ENCODE measurements around the gene ZNF613. TPM values are rescaled to one million over a fixed set of nuclear protein-coding genes. Genes with fewer than 3 reads are reported as not detected.
"Not testable (repeated sequence)": the region's sequence is repeated elsewhere in the genome, so short reads cannot be mapped to it uniquely, and the experiment has no call there.

The ZNF613 gene
- total RNA-seq, 1 donor from 2014 or later, result 5.7 TPM

DNA sequence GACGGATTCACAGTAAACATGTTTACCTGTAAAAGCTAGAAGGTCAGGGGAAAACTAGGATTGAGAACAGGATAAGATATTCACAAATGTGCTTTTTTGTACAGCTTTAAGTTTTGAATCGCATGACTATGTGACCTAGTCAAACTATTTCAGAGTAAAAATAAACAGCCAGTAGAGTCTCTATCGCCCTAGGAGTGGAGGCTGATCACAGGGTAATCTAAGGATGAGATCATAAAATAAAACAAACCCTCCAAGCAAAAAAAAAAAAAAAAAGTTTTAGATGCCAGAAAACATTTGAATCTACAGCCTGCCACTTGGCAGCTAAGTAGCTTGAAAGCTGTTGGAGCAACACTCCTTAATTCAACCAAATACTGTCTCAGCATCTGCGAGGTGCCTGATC is 32.5 kb downstream of the ZNF613 start:
- TF ChIP-seq, protein P1, sequence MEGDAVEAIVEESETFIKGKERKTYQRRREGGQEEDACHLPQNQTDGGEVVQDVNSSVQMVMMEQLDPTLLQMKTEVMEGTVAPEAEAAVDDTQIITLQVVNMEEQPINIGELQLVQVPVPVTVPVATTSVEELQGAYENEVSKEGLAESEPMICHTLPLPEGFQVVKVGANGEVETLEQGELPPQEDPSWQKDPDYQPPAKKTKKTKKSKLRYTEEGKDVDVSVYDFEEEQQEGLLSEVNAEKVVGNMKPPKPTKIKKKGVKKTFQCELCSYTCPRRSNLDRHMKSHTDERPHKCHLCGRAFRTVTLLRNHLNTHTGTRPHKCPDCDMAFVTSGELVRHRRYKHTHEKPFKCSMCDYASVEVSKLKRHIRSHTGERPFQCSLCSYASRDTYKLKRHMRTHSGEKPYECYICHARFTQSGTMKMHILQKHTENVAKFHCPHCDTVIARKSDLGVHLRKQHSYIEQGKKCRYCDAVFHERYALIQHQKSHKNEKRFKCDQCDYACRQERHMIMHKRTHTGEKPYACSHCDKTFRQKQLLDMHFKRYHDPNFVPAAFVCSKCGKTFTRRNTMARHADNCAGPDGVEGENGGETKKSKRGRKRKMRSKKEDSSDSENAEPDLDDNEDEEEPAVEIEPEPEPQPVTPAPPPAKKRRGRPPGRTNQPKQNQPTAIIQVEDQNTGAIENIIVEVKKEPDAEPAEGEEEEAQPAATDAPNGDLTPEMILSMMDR (IDR thresholded peaks at IDR 0.05; ENCODE audit: unreplicated experiment), result no peak
- Mint-ChIP-seq H3K4me1 (peaks cover 9% of the 10 kb centered on the region), H3K9me3 (peaks cover 72% of the 10 kb centered on the region), H3K27ac (no peak overlapping the region), H3K4me3 (no peak overlapping the region), H3K36me3 (peaks cover 48% of the 10 kb centered on the region), H3K27me3 (ENCODE audit: low read depth) (no peaks in the 10 kb centered on the region)
- DNase-seq (ENCODE audit: low spot score in 2 of 2, unreplicated experiment in 2 of 2), result no peak

DNA sequence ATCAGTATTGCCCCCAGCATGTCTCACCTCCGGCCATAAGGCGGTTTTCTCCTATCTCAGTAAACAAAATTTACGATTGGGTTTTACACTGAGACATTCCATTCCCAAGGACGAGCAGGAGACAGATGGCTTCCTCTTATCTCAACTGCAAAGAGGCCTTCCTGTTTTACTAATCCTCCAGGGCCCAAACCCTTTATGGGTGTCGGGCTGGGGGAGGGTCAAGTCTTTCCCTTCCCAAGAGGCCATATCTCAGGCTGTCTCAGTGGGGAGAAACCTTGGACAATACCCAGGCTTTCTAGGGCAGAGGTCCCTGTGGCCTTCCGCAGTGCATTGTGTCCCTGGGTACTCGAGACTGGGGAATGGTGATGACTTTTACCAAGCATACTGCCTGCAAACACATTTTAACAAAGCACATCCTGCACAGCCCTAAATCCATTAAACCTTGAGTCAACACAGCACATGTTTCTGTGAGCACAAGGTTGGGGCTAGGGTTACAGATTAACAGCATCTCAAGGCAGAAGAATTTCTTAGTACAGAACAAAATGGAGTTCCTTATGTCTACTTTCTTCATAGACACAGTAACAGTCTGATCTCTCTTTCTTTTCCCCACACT is 33.5 kb downstream of the ZNF613 start:
- peak overlapping the region; percentile 13 for H3K27ac Mint-ChIP-seq
- H3K9me3 Mint-ChIP-seq, result peaks cover 74% of the 10 kb centered on the region
- H3K4me3 Mint-ChIP-seq; DNase-seq (ENCODE audit: low spot score in 2 of 2, unreplicated experiment in 2 of 2); H3K4me1 Mint-ChIP-seq; H3K27me3 Mint-ChIP-seq (ENCODE audit: low read depth): not testable (repeated sequence)
- peaks cover 57% of the 10 kb centered on the region for H3K36me3 Mint-ChIP-seq

DNA sequence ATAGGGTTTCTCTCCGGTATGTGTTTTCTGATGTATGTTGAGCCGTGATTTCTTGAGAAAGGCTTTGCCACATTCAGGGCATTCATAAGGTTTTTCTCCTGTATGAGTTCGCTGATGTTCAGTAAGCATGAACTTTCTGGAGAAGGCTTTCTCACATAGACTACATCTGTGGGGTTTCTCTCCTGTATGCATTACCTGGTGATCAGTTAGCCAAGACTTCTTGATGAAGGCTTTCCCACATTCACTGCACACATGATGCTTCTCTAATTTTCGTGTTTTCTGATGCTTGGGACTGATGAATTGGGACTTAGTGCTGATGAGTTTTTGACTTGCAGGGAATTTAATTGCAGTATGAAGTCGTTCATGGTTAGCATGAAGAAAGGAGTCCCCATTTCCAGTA is 38.3 kb downstream of the ZNF613 start:
- peaks cover 72% of the 10 kb centered on the region for H3K9me3 Mint-ChIP-seq
- H3K27ac Mint-ChIP-seq, result no peak overlapping the region

DNA sequence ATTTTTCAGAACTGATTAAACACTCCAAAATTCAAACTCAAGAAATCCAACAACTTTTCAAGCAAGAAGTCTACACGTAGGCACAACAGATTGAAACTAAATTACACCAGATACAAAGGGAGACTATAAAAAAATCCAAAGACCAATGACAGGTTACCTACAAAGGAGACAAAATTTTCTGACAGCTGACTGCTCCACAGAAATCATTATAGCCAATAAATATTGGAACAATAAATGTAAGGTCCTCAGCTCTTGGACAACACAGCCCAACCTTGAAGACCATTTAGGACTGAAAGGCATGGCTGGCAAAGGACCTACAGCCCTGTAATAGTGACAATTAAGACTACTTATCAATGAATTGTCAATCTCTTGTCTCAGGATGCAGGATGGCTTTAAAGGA is 43.4 kb downstream of the ZNF613 start:
- TF ChIP-seq, protein P1 (IDR thresholded peaks at IDR 0.05; ENCODE audit: unreplicated experiment), result no peak
- H3K4me3 Mint-ChIP-seq, result no peak overlapping the region
- H3K27me3 Mint-ChIP-seq (ENCODE audit: low read depth), result no peaks in the 10 kb centered on the region
- H3K36me3 Mint-ChIP-seq, result peaks cover 78% of the 10 kb centered on the region
- no peak overlapping the region for H3K27ac Mint-ChIP-seq
- peaks cover 67% of the 10 kb centered on the region for H3K9me3 Mint-ChIP-seq
- DNase-seq (ENCODE audit: low spot score in 2 of 2, unreplicated experiment in 2 of 2), result no peak
- no peaks in the 10 kb centered on the region for H3K4me1 Mint-ChIP-seq

More for the DNA sequence above, 38.3 kb downstream of the ZNF613 start:
- Mint-ChIP-seq H3K4me1 (peaks cover 6% of the 10 kb centered on the region), H3K27me3 (ENCODE audit: low read depth) (no peaks in the 10 kb centered on the region), H3K36me3 (peaks cover 80% of the 10 kb centered on the region), H3K4me3 (no peak overlapping the region)
- TF ChIP-seq, protein P1 (IDR thresholded peaks at IDR 0.05; ENCODE audit: unreplicated experiment), result no peak
- no peak for DNase-seq (ENCODE audit: low spot score in 2 of 2, unreplicated experiment in 2 of 2)

DNA sequence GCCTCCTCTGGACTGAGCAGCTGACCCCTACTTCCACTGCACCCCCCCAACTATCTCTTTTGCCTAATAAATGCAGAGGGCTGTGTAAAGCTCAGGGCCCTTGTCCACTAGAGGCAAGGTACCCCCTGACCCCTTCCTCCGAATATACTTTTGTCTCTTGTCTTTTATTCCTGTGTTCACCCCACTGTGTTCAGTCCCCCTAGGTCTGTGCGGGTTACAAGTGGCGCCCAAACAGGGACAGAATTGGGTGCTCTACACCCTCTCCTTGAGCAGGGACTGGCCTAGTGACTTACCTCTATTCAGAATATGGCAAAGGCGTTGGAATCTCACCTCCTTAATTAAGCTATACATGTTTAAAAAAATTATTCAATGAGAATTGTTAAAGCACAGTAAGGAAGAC is 44.4 kb downstream of the ZNF613 start:
- Mint-ChIP-seq H3K4me1 (no peaks in the 10 kb centered on the region), H3K27me3 (ENCODE audit: low read depth) (no peaks in the 10 kb centered on the region), H3K9me3 (peaks cover 70% of the 10 kb centered on the region), H3K36me3 (peaks cover 80% of the 10 kb centered on the region), H3K4me3 (no peak overlapping the region), H3K27ac (no peak overlapping the region)
- DNase-seq (ENCODE audit: low spot score in 2 of 2, unreplicated experiment in 2 of 2), result no peak
- TF ChIP-seq, protein P1 (IDR thresholded peaks at IDR 0.05; ENCODE audit: unreplicated experiment), result no peak

DNA sequence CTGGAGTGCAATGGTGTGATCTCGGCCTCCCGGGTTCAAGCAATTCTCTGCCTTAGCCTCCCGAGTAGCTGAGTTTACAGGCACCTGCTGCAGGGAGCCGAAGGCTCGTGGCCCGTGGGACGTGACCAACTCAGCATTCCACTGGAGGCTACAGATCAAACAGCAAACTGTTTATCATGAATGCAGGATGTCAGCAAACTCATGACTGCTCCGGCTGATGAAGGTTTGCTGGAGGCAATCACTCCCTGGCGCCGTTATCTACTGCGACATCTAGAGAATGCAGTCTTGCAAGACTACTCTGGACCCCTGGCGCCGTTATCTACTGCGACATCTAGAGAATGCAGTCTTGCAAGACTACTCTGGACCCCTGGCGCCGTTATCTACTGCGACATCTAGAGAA is 48.5 kb downstream of the ZNF613 start:
- H3K27ac Mint-ChIP-seq; H3K4me1 Mint-ChIP-seq; DNase-seq (ENCODE audit: low spot score in 2 of 2, unreplicated experiment in 2 of 2); H3K4me3 Mint-ChIP-seq; H3K27me3 Mint-ChIP-seq (ENCODE audit: low read depth): not testable (repeated sequence)
- Mint-ChIP-seq H3K9me3 (peaks cover 78% of the 10 kb centered on the region), H3K36me3 (peaks cover 88% of the 10 kb centered on the region)

DNA sequence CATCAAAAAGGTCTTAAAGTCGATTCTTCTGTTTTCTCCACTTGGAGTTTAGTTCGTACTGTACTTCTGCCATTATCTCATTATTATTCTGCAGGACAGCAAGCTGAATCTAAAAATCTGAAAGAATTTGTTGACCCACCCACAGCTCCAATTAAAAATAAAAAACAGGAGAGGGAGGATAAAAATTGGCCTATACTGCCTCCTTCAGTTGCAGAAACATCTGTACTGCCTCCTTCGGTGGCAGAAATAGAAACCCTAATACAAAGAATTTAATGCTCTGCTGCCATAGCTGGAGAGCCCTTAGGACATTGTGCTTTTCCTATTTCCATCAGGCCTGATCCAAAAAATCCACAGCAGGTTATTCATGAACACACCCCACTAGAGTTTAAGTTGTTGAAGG is 49.6 kb downstream of the ZNF613 start:
- Mint-ChIP-seq H3K36me3 (peaks cover 88% of the 10 kb centered on the region), H3K4me1 (no peaks in the 10 kb centered on the region), H3K9me3 (peaks cover 74% of the 10 kb centered on the region), H3K27ac (no peak overlapping the region), H3K4me3 (no peak overlapping the region), H3K27me3 (ENCODE audit: low read depth) (no peaks in the 10 kb centered on the region)
- TF ChIP-seq, protein P1 (IDR thresholded peaks at IDR 0.05; ENCODE audit: unreplicated experiment), result no peak
- DNase-seq (ENCODE audit: low spot score in 2 of 2, unreplicated experiment in 2 of 2), result no peak
